H1 (cell line): ENCODE data around the gene TRIM27.
A peak's percentile ranks its signal among the peaks of the same experiment; 100 is the strongest.
"Not testable (repeated sequence)": the region's sequence is repeated elsewhere in the genome, so short reads cannot be mapped to it uniquely, and the experiment has no call there.

Source experiments
- ATF3 ChIP-seq: IDR thresholded peaks from 2 replicates; pipeline ENCODE4 v1.6.1; 2011; ENCODE audit warnings: low read depth, mild to moderate bottlenecking, low read length; ENCODE audit not compliant: insufficient read depth
- MAFK ChIP-seq: IDR thresholded peaks from 2 replicates; pipeline ENCODE4 v1.6.1; 2012; ENCODE audit warnings: low read depth, mild to moderate bottlenecking, improper control_type of control experiment, low read length
- NRF1 ChIP-seq: IDR thresholded peaks from 2 replicates; pipeline ENCODE4 v1.6.1; 2011; ENCODE audit warnings: mild to moderate bottlenecking, low read depth, low read length, improper control_type of control experiment
- POLR2A ChIP-seq, 2 experiments: IDR thresholded peaks; 1 replicate in 1 of 2; 2 replicates in 1 of 2; pipeline ENCODE4 v1.6.1; 2011; ENCODE audit warnings: low read depth in 2 of 2, low read length in 2 of 2, mild to moderate bottlenecking in 2 of 2; ENCODE audit errors: control extremely low read depth in 1 of 2
- SIN3A ChIP-seq, 2 experiments: IDR thresholded peaks in 1 of 2; conservative IDR thresholded peaks in 1 of 2; 2 replicates each; pipeline ENCODE4 v1.6.1; 2011 to 2012; ENCODE audit warnings: low read length in 2 of 2, improper control_type of control experiment in 1 of 2, low read depth in 1 of 2, mild to moderate bottlenecking in 1 of 2
- TBP ChIP-seq: IDR thresholded peaks from 2 replicates; pipeline ENCODE4 v1.6.1; 2011; ENCODE audit warnings: low read depth, low read length, improper control_type of control experiment

- not testable (repeated sequence) for TF ChIP-seq POLR2A (IDR thresholded peaks at IDR 0.05; ENCODE audit: control extremely low read depth in 1 of 2, low read depth in 2 of 2, low read length in 2 of 2); SIN3A (conservative IDR thresholded peaks at IDR 0.05 in 1 of 2, IDR thresholded peaks at IDR 0.05 in 1 of 2; ENCODE audit: low read depth in 1 of 2, low read length in 2 of 2); NRF1; MAFK; ATF3
- peak; percentile 53 for TF ChIP-seq TBP
These were observed 51.5 kb downstream of the TRIM27 start for GRCh38 chr6:28872157-28872817.
